PC-9 (cell line): ENCODE results near the gene CRAMP1. TPM values are rescaled to one million over a fixed set of nuclear protein-coding genes. Genes with fewer than 3 reads are reported as not detected.

Experiments
- BruUV-seq: library from RNA; stranded (reverse); fragments of 400-500 nt; replicated peaks from 2 replicates; lab custom pipeline; 2021; lab: Mats Ljungman, UMichigan
- CTCF ChIA-PET: fragments of 300-600 bp; sonication (Branson Sonifier 250); formaldehyde crosslinking; loops from one replicate; lab custom pipeline; 2022; ENCODE audit warnings: antibody characterized with exemption; lab: Charles Lee
- POLR2A ChIA-PET: fragments of 300-600 bp; sonication (Branson Sonifier 250); formaldehyde crosslinking; loops from one replicate; lab custom pipeline; 2022; ENCODE audit warnings: antibody characterized with exemption; ENCODE audit not compliant: unreplicated experiment; lab: Charles Lee
- DNase-seq, 2 experiments: peaks; one replicate each; pipeline versions ENCODE4 v3.0.0 to v3.0.0-alpha.2; 2015 to 2022; ENCODE audit warnings: mixed read lengths in 1 of 2
- H2AFZ ChIP-seq: fragments of 200-600 bp; sonication (generic); 2 replicates; pipeline ENCODE4 v1.8.1; 2017; ENCODE audit warnings: antibody characterized with exemption
- H3F3A ChIP-seq: fragments of 200-600 bp; sonication (generic); 2 replicates; pipeline ENCODE4 v1.8.1; 2017; ENCODE audit warnings: antibody characterized with exemption, mild to moderate bottlenecking, low read depth; ENCODE audit not compliant: insufficient read depth
- H3K27ac ChIP-seq: fragments of 200-600 bp; sonication (generic); 2 replicates; pipeline ENCODE4 v1.6.1; 2016; ENCODE audit warnings: mixed run types
- H3K27me3 ChIP-seq: fragments of 200-600 bp; sonication (generic); 2 replicates; pipeline ENCODE4 v1.6.1; 2016; ENCODE audit warnings: low read depth, mixed run types; ENCODE audit not compliant: insufficient read depth
- H3K36me3 ChIP-seq: fragments of 200-600 bp; sonication (generic); 2 replicates; pipeline ENCODE4 v1.6.1; 2016; ENCODE audit warnings: low read depth, mixed run types
- H3K4me1 ChIP-seq: fragments of 200-600 bp; sonication (generic); replicated peaks from 2 replicates; pipeline ENCODE4 v1.6.1; 2016; ENCODE audit warnings: mixed run types; ENCODE audit not compliant: insufficient read depth
- H3K4me2 ChIP-seq: fragments of 200-600 bp; sonication (generic); 2 replicates; pipeline ENCODE4 v1.6.1; 2017; ENCODE audit warnings: mixed run types
- H3K4me3 ChIP-seq: fragments of 200-600 bp; sonication (generic); 2 replicates; pipeline ENCODE4 v1.6.1; 2016; ENCODE audit warnings: mixed run types
- H3K79me2 ChIP-seq: fragments of 200-600 bp; sonication (generic); 2 replicates; pipeline ENCODE4 v1.6.1; 2017; ENCODE audit warnings: low read depth, mixed run types
- H3K9me2 ChIP-seq: fragments of 200-600 bp; sonication (generic); 2 replicates; pipeline ENCODE4 v1.8.1; 2017; ENCODE audit warnings: mild to moderate bottlenecking; ENCODE audit not compliant: insufficient read depth
- H3K9me3 ChIP-seq: fragments of 200-600 bp; sonication (generic); 2 replicates; pipeline ENCODE4 v1.8.1; 2016; ENCODE audit warnings: low read depth; ENCODE audit not compliant: insufficient read depth
- H4K20me1 ChIP-seq: fragments of 200-600 bp; sonication (generic); 2 replicates; pipeline ENCODE4 v1.8.1; 2017; ENCODE audit not compliant: insufficient read depth
- EZH2 ChIP-seq: fragments of 200-600 bp; sonication (generic); IDR thresholded peaks from 2 replicates; pipeline ENCODE4 v1.8.0; 2017; ENCODE audit warnings: antibody characterized with exemption, low read depth
- intact Hi-C: fragments of 100-400 bp; cut with micrococcal nuclease; formaldehyde crosslinking; loops from one replicate; pipeline ENCODE4 v1.10.0; 2022; ENCODE audit not compliant: unreplicated experiment
- total RNA-seq: library from RNA; stranded (reverse); gene quantifications from 2 replicates; pipeline ENCODE4 v1.2.3, GENCODE V29; 2021
- TF ChIP-seq, protein P1 (sequence below): fragments of 200-600 bp; sonication (generic); conservative IDR thresholded peaks from 2 replicates; pipeline ENCODE4 v1.6.1; 2017; ENCODE audit warnings: mixed run types, antibody characterized with exemption, mild to moderate bottlenecking, moderate library complexity

The CRAMP1 gene
- total RNA-seq, 1 experiment from 2014 or later: 22.7 TPM

DNA sequence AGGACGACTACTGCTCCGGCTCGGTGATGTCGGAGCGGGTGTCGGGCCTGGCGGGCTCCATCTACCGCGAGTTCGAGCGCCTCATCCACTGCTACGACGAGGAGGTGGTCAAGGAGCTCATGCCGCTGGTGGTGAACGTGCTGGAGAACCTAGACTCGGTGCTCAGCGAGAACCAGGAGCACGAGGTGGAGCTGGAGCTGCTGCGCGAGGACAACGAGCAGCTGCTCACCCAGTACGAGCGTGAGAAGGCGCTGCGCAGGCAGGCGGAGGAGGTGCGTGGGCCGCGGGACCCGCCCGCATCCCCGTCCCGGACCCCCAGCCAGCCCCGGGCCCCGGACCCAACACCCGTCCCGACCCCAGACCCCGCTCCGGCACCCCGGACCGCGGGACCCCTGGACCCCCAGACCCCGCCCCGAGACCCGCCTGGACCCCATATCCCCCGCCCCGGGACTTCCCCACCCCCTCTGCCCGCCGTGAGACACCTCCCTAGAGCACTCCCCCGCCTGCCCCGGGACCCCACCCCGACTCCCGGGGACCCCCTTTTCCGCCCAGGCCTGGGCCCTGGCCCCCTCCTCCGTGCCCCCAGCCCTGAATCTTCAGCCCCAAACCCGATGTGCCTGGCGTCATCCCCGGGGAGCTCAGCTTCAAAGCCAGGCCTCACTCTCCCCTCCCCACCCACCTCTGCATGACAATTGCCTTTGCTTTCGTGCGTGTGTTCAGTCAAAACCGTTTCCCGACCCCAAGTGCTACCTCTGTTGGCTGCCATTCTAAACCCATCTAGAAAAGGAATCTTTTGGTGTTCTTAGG is 94.4 kb downstream of the CRAMP1 start:
- no peak overlapping the region for H3K27ac ChIP-seq
- ChIA-PET CTCF (interaction anchor here (0.9 to 1.7 kb wide), 5 partner anchors 17 to 76 kb away, joined by 3 to 10 read pairs (median 7); partner anchors contain the start of genes NUBP2 and SPSB3), POLR2A (interaction anchor here (0.5 to 1.1 kb wide), 11 partner anchors 15 to 227 kb away, joined by 3 to 17 read pairs (median 7); partner anchors contain the start of genes CRAMP1, IFT140, JPT2 and NUBP2)
- no TSS peak for BruUV-seq
- H3K4me3 ChIP-seq: peak overlapping the region; percentile 100
- H3K79me2 ChIP-seq: peaks cover 51% of the 10 kb centered on the region
- peaks cover 18% of the 10 kb centered on the region for H3K4me1 ChIP-seq
- DNase-seq: no peak
- peaks cover 36% of the 10 kb centered on the region for H3F3A ChIP-seq
- peak overlapping the region; percentile 100 for H2AFZ ChIP-seq
- H3K9me3 ChIP-seq: no peaks in the 10 kb centered on the region
- H4K20me1 ChIP-seq: peaks cover 6% of the 10 kb centered on the region
- no peaks in the 10 kb centered on the region; the same call in 1 of the 2 replicates for H3K36me3 ChIP-seq
- H3K9me2 ChIP-seq: no peaks in the 10 kb centered on the region
- TF ChIP-seq EZH2: no peak
- TF ChIP-seq, protein P1, sequence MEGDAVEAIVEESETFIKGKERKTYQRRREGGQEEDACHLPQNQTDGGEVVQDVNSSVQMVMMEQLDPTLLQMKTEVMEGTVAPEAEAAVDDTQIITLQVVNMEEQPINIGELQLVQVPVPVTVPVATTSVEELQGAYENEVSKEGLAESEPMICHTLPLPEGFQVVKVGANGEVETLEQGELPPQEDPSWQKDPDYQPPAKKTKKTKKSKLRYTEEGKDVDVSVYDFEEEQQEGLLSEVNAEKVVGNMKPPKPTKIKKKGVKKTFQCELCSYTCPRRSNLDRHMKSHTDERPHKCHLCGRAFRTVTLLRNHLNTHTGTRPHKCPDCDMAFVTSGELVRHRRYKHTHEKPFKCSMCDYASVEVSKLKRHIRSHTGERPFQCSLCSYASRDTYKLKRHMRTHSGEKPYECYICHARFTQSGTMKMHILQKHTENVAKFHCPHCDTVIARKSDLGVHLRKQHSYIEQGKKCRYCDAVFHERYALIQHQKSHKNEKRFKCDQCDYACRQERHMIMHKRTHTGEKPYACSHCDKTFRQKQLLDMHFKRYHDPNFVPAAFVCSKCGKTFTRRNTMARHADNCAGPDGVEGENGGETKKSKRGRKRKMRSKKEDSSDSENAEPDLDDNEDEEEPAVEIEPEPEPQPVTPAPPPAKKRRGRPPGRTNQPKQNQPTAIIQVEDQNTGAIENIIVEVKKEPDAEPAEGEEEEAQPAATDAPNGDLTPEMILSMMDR: no peak
- peak overlapping the region; percentile 90 for H3K4me2 ChIP-seq
- no peaks in the 10 kb centered on the region for H3K27me3 ChIP-seq
- intact Hi-C loops: loop anchor here (1.0 to 2.0 kb wide), 2 partner anchors 40 to 66 kb away; partner anchors contain the start of genes EME2 and MRPS34

GRCh38 chr16:1707193-1707790 is 95.1 kb downstream of the CRAMP1 start:
- ChIA-PET CTCF (interaction anchor here (1.3 kb wide), 1 partner anchor 16 kb away, joined by 5 read pairs; no protein-coding TSS in a partner anchor), POLR2A (interaction anchor here (0.5 to 0.7 kb wide), 5 partner anchors 16 to 227 kb away, joined by 3 to 15 read pairs (median 5); no protein-coding TSS in a partner anchor)
- DNase-seq: no peak
- Histone ChIP-seq H3K9me2 (no peaks in the 10 kb centered on the region), H3F3A (peaks cover 31% of the 10 kb centered on the region), H3K4me3 (peak overlapping the region; percentile 100), H3K79me2 (peaks cover 51% of the 10 kb centered on the region), H3K9me3 (no peaks in the 10 kb centered on the region), H3K4me1 (peaks cover 18% of the 10 kb centered on the region), H4K20me1 (peaks cover 6% of the 10 kb centered on the region), H3K27me3 (no peaks in the 10 kb centered on the region), H2AFZ (no peak overlapping the region; the same call in 1 of the 2 replicates), H3K36me3 (no peaks in the 10 kb centered on the region), H3K27ac (no peak overlapping the region), H3K4me2 (peak overlapping the region; percentile 90)
- intact Hi-C loops: loop anchor here (1.0 to 2.0 kb wide), 2 partner anchors 39 to 66 kb away; partner anchors contain the start of genes EME2 and MRPS34
- TF ChIP-seq EZH2: no peak
- TF ChIP-seq, protein P1: no peak
- TSS peak; percentile 18 for BruUV-seq

DNA sequence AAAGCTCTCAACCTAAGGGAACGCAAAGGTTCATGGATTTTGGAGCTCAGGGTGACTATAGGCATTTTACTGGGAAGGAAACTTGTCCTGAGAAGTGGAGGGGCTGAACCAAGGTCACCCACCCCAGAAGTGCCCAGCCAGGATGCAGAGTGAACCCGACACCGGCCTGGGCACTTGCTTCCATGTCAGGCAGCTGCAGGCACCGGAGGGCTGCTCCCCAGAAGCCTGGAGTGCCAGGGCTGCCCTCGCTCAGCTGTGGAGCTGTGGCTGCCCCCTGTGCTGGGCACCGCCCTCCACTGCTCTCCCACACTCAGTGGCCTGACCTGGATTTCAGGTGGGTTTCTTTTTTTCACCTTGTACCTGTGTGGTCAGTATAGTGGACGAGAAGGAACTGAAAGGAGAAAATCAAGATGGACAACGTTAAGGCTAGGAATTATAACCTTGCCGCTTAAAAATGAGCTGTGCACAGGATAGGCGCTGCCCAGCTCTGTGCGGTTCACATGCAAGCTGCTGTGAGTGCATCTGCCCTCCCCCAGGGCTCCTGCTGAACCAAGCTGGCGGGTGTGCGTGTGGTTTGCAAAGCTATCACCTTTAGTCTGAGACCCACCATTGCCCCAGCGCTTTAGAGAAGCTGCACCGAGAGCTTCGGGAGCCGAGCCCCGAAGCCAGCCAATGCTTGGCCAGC is 96.1 kb downstream of the CRAMP1 start:
- intact Hi-C loops: no loop called here
- peak overlapping the region; percentile 100; the same call in 1 of the 2 replicates for H3K4me3 ChIP-seq
- DNase-seq: no peak
- peaks cover 56% of the 10 kb centered on the region for H3K79me2 ChIP-seq
- TF ChIP-seq, protein P1: no peak
- TF ChIP-seq EZH2: no peak
- POLR2A ChIA-PET: no interaction called here
- no peaks in the 10 kb centered on the region for H3K27me3 ChIP-seq
- H3K9me3 ChIP-seq: no peaks in the 10 kb centered on the region
- H3K4me2 ChIP-seq: peak overlapping the region; percentile 90
- no peaks in the 10 kb centered on the region for H3K36me3 ChIP-seq
- peaks cover 18% of the 10 kb centered on the region for H3K4me1 ChIP-seq
- CTCF ChIA-PET: interaction anchor here (0.9 to 1.3 kb wide), 2 partner anchors 15 kb away, joined by 3 to 5 read pairs; no protein-coding TSS in a partner anchor
- peaks cover 6% of the 10 kb centered on the region for H4K20me1 ChIP-seq
- no peak overlapping the region for H2AFZ ChIP-seq
- no TSS peak for BruUV-seq
- no peak overlapping the region for H3K27ac ChIP-seq
- peaks cover 21% of the 10 kb centered on the region; the same call in 1 of the 2 replicates for H3F3A ChIP-seq
- H3K9me2 ChIP-seq: no peaks in the 10 kb centered on the region
